OCI-LY1 (cell line): ENCODE results near the gene MCOLN1.

ENCODE experiments used
- H2AFZ ChIP-seq: fragments of 200-600 bp; sonication (generic), shearing (Covaris generic); 2 replicates; pipeline ENCODE4 v1.6.0; 2014; ENCODE audit warnings: antibody characterized with exemption, mild to moderate bottlenecking, low read length
- H3F3A ChIP-seq: fragments of 200-600 bp; sonication (generic), shearing (Covaris generic); 2 replicates; pipeline ENCODE4 v1.6.0; 2014; ENCODE audit warnings: mild to moderate bottlenecking, antibody characterized with exemption, low read length, moderate library complexity; ENCODE audit not compliant: insufficient read depth
- H3K27ac ChIP-seq: fragments of 200-600 bp; sonication (generic); 2 replicates; pipeline ENCODE4 v1.5.1; 2014; ENCODE audit warnings: low read length, mixed run types, mild to moderate bottlenecking, low read depth; ENCODE audit not compliant: poor library complexity, severe bottlenecking
- H3K27me3 ChIP-seq: fragments of 200-600 bp; sonication (generic); 2 replicates; pipeline ENCODE4 v1.6.0; 2014; ENCODE audit warnings: antibody characterized with exemption, mild to moderate bottlenecking, low read length, moderate library complexity; ENCODE audit not compliant: insufficient read depth
- H3K36me3 ChIP-seq: fragments of 200-600 bp; sonication (generic); 2 replicates; pipeline ENCODE4 v1.6.1; 2014; ENCODE audit warnings: mild to moderate bottlenecking, antibody characterized with exemption, low read length, moderate library complexity, mixed read lengths; ENCODE audit not compliant: insufficient read depth
- H3K4me1 ChIP-seq: fragments of 200-600 bp; sonication (generic); 2 replicates; pipeline ENCODE4 v1.5.1; 2014; ENCODE audit warnings: mild to moderate bottlenecking, low read length, moderate library complexity; ENCODE audit not compliant: insufficient read depth, severe bottlenecking
- H3K4me2 ChIP-seq: fragments of 200-600 bp; sonication (generic), shearing (Covaris generic); 2 replicates; pipeline ENCODE4 v1.6.1; 2014; ENCODE audit warnings: low read length
- H3K4me3 ChIP-seq: fragments of 200-600 bp; sonication (generic); 2 replicates; pipeline ENCODE4 v1.5.1; 2014; ENCODE audit warnings: low read length, low read depth, mild to moderate bottlenecking, mixed read lengths; ENCODE audit not compliant: poor library complexity, severe bottlenecking
- H3K79me2 ChIP-seq: fragments of 200-600 bp; shearing (Covaris generic); 2 replicates; pipeline ENCODE4 v1.6.1; 2016; ENCODE audit warnings: mixed run types, low read length, mixed read lengths; ENCODE audit not compliant: insufficient read depth
- H3K9ac ChIP-seq: fragments of 200-600 bp; sonication (generic), shearing (Covaris generic); 2 replicates; pipeline ENCODE4 v1.6.1; 2014; ENCODE audit warnings: mild to moderate bottlenecking, low read length, mixed read lengths
- H3K9me2 ChIP-seq: fragments of 200-600 bp; sonication (generic), shearing (Covaris generic); 2 replicates; pipeline ENCODE4 v1.6.1; 2014; ENCODE audit warnings: low read depth, mild to moderate bottlenecking, low read length, mixed read lengths
- H3K9me3 ChIP-seq: fragments of 200-600 bp; shearing (Covaris generic); 2 replicates; pipeline ENCODE4 v1.6.1; 2014; ENCODE audit warnings: low read length, mixed read lengths
- H4K20me1 ChIP-seq: fragments of 200-600 bp; sonication (generic), shearing (Covaris generic); 2 replicates; pipeline ENCODE4 v1.6.0; 2016; ENCODE audit warnings: mild to moderate bottlenecking, low read length; ENCODE audit not compliant: insufficient read depth
- CTCF ChIP-seq: fragments of 200-600 bp; sonication (generic), shearing (Covaris generic); IDR thresholded peaks from 2 replicates; pipeline ENCODE4 v1.5.1; 2017; ENCODE audit warnings: mild to moderate bottlenecking, antibody characterized with exemption, low read length, moderate library complexity, mixed read lengths
- EZH2 ChIP-seq: fragments of 200-600 bp; sonication (generic), shearing (Covaris generic); IDR thresholded peaks from 2 replicates; pipeline ENCODE4 v1.8.0; 2017; ENCODE audit warnings: borderline replicate concordance, mixed run types, mild to moderate bottlenecking, antibody characterized with exemption, low read length, moderate library complexity, mixed read lengths

MCOLN1 gene

GRCh38 chr19:7554990-7555864, 32.8 kb downstream of the MCOLN1 start:
- no peaks in the 10 kb centered on the region for H3K9me2 ChIP-seq
- no peaks in the 10 kb centered on the region for H3F3A ChIP-seq
- no peaks in the 10 kb centered on the region for H3K4me1 ChIP-seq
- H3K79me2 ChIP-seq = no peaks in the 10 kb centered on the region
- H2AFZ ChIP-seq = no peak overlapping the region
- no peak overlapping the region for H3K9ac ChIP-seq
- no peaks in the 10 kb centered on the region for H3K9me3 ChIP-seq
- no peak overlapping the region for H3K4me2 ChIP-seq
- no peaks in the 10 kb centered on the region for H4K20me1 ChIP-seq
- H3K4me3 ChIP-seq = no peak overlapping the region
- H3K27me3 ChIP-seq = no peaks in the 10 kb centered on the region
- no peak overlapping the region for H3K27ac ChIP-seq
- H3K36me3 ChIP-seq = peaks cover 57% of the 10 kb centered on the region
- TF ChIP-seq EZH2 (no peak), CTCF (no peak)

- no peaks in the 10 kb centered on the region for H3F3A ChIP-seq
- H3K27me3 ChIP-seq = no peaks in the 10 kb centered on the region
- no peak overlapping the region for H3K4me3 ChIP-seq
- no peaks in the 10 kb centered on the region for H3K9me3 ChIP-seq
- H2AFZ ChIP-seq = no peak overlapping the region
- H4K20me1 ChIP-seq = no peaks in the 10 kb centered on the region
- no peaks in the 10 kb centered on the region for H3K9me2 ChIP-seq
- no peaks in the 10 kb centered on the region for H3K4me1 ChIP-seq
- no peak overlapping the region for H3K4me2 ChIP-seq
- TF ChIP-seq CTCF (no peak), EZH2 (no peak)
- H3K9ac ChIP-seq = no peak overlapping the region
- H3K36me3 ChIP-seq = peaks cover 51% of the 10 kb centered on the region
- no peak overlapping the region for H3K27ac ChIP-seq
- H3K79me2 ChIP-seq = no peaks in the 10 kb centered on the region
Measured at GRCh38 chr19:7556696-7557315, 34.4 kb downstream of the MCOLN1 start.

GRCh38 chr19:7558667-7559066, 36.2 kb downstream of the MCOLN1 start:
- H3K36me3 ChIP-seq = peaks cover 50% of the 10 kb centered on the region
- TF ChIP-seq EZH2 (no peak), CTCF (no peak)
- no peaks in the 10 kb centered on the region for H3K9me3 ChIP-seq
- no peak overlapping the region for H3K4me3 ChIP-seq
- no peak overlapping the region for H2AFZ ChIP-seq
- no peak overlapping the region for H3K9ac ChIP-seq
- no peaks in the 10 kb centered on the region for H4K20me1 ChIP-seq
- H3K79me2 ChIP-seq = no peaks in the 10 kb centered on the region
- H3K27ac ChIP-seq = no peak overlapping the region
- H3F3A ChIP-seq = no peaks in the 10 kb centered on the region
- H3K4me2 ChIP-seq = no peak overlapping the region
- no peaks in the 10 kb centered on the region for H3K27me3 ChIP-seq
- H3K4me1 ChIP-seq = no peaks in the 10 kb centered on the region
- no peaks in the 10 kb centered on the region for H3K9me2 ChIP-seq
